HEK293 (cell line): Measurements from ENCODE around the gene SPINT2.
A peak's percentile ranks its signal among the peaks of the same experiment; 100 is the strongest.

Experiments
- EGR2 ChIP-seq: fragments of 450-650 bp; formaldehyde crosslinking; IDR thresholded peaks from 2 replicates; pipeline ENCODE4 v1.5.1; 2016; ENCODE audit warnings: low read depth, missing biosample characterization, missing genetic modification characterization
- GLI2 ChIP-seq: fragments of 450-650 bp; formaldehyde crosslinking; IDR thresholded peaks from 2 replicates; pipeline ENCODE4; 2017; ENCODE audit warnings: missing biosample characterization, missing genetic modification characterization, low read depth, borderline replicate concordance
- GLIS2 ChIP-seq: fragments of 450-650 bp; formaldehyde crosslinking; IDR thresholded peaks from 2 replicates; pipeline ENCODE4 v1.5.1; 2016; ENCODE audit warnings: missing biosample characterization, missing genetic modification characterization
- KLF1 ChIP-seq: fragments of 450-650 bp; formaldehyde crosslinking; IDR thresholded peaks from 2 replicates; pipeline ENCODE4 v1.5.1; 2016; ENCODE audit warnings: missing biosample characterization, missing genetic modification characterization
- KLF8 ChIP-seq: fragments of 450-650 bp; formaldehyde crosslinking; IDR thresholded peaks from 2 replicates; pipeline ENCODE4 v1.5.1; 2016; ENCODE audit warnings: missing biosample characterization, missing genetic modification characterization
- KLF9 ChIP-seq: fragments of 450-650 bp; formaldehyde crosslinking; IDR thresholded peaks from 2 replicates; pipeline ENCODE4 v1.5.1; 2016; ENCODE audit warnings: missing biosample characterization, missing genetic modification characterization, low read depth
- PRDM1 ChIP-seq: fragments of 450-650 bp; formaldehyde crosslinking; IDR thresholded peaks from 2 replicates; pipeline ENCODE4; 2016; ENCODE audit warnings: missing biosample characterization, missing genetic modification characterization
- SP7 ChIP-seq: fragments of 450-650 bp; formaldehyde crosslinking; IDR thresholded peaks from 2 replicates; pipeline ENCODE4 v1.5.1; 2016; ENCODE audit warnings: missing biosample characterization, missing genetic modification characterization
- WT1 ChIP-seq: fragments of 450-650 bp; formaldehyde crosslinking; IDR thresholded peaks from 2 replicates; pipeline ENCODE4 v1.5.1; 2016; ENCODE audit warnings: missing biosample characterization, missing genetic modification characterization
- ZBTB8A ChIP-seq: fragments of 450-650 bp; formaldehyde crosslinking; IDR thresholded peaks from 2 replicates; pipeline ENCODE4 v1.5.1; 2016; ENCODE audit warnings: missing biosample characterization, missing genetic modification characterization
- ZEB2 ChIP-seq: fragments of 450-650 bp; formaldehyde crosslinking; IDR thresholded peaks from 2 replicates; pipeline ENCODE4 v1.5.1; 2016; ENCODE audit warnings: missing biosample characterization, missing genetic modification characterization
- ZFHX2 ChIP-seq: fragments of 450-650 bp; formaldehyde crosslinking; conservative IDR thresholded peaks from 2 replicates; pipeline ENCODE4 v1.5.1; 2016; ENCODE audit warnings: missing biosample characterization, missing genetic modification characterization
- ZNF146 ChIP-seq: fragments of 450-650 bp; formaldehyde crosslinking; IDR thresholded peaks from 2 replicates; pipeline ENCODE4 v1.5.1; 2016; ENCODE audit warnings: missing biosample characterization, missing genetic modification characterization
- ZNF169 ChIP-seq: fragments of 450-650 bp; formaldehyde crosslinking; IDR thresholded peaks from 2 replicates; pipeline ENCODE4 v1.5.1; 2016; ENCODE audit warnings: missing biosample characterization, missing genetic modification characterization
- ZNF174 ChIP-seq: fragments of 450-650 bp; formaldehyde crosslinking; IDR thresholded peaks from 2 replicates; pipeline ENCODE4 v1.5.0; 2017; ENCODE audit warnings: missing biosample characterization, mild to moderate bottlenecking, missing genetic modification characterization
- ZNF239 ChIP-seq: fragments of 450-650 bp; formaldehyde crosslinking; IDR thresholded peaks from 2 replicates; pipeline ENCODE4 v1.5.1; 2016; ENCODE audit warnings: missing biosample characterization, missing genetic modification characterization
- ZNF366 ChIP-seq: fragments of 450-650 bp; formaldehyde crosslinking; conservative IDR thresholded peaks from 2 replicates; pipeline ENCODE4 v1.5.1; 2016; ENCODE audit warnings: missing biosample characterization, missing genetic modification characterization
- ZNF391 ChIP-seq: fragments of 450-650 bp; formaldehyde crosslinking; IDR thresholded peaks from 2 replicates; pipeline ENCODE4 v1.5.1; 2016; ENCODE audit warnings: low read depth, missing biosample characterization, missing genetic modification characterization, borderline replicate concordance
- ZNF501 ChIP-seq: fragments of 450-650 bp; formaldehyde crosslinking; IDR thresholded peaks from 2 replicates; pipeline ENCODE4 v1.5.1; 2016; ENCODE audit warnings: missing biosample characterization, missing genetic modification characterization
- ZNF623 ChIP-seq: fragments of 450-650 bp; formaldehyde crosslinking; IDR thresholded peaks from 2 replicates; pipeline ENCODE4 v1.5.1; 2016; ENCODE audit warnings: missing biosample characterization, missing genetic modification characterization
- ZNF658 ChIP-seq: fragments of 450-650 bp; formaldehyde crosslinking; IDR thresholded peaks from 2 replicates; pipeline ENCODE4; 2016; ENCODE audit warnings: missing biosample characterization, missing genetic modification characterization
- ZNF664 ChIP-seq: fragments of 450-650 bp; formaldehyde crosslinking; IDR thresholded peaks from 2 replicates; pipeline ENCODE4 v1.5.1; 2016; ENCODE audit warnings: missing biosample characterization, missing genetic modification characterization
- ZNF677 ChIP-seq: fragments of 450-650 bp; IDR thresholded peaks from 2 replicates; pipeline ENCODE4 v1.5.0; 2018; ENCODE audit warnings: missing biosample characterization, mild to moderate bottlenecking, missing genetic modification characterization, moderate library complexity
- ZNF701 ChIP-seq: fragments of 450-650 bp; formaldehyde crosslinking; IDR thresholded peaks from 2 replicates; pipeline ENCODE4 v1.5.1; 2016; ENCODE audit warnings: missing biosample characterization, missing genetic modification characterization
- ZSCAN23 ChIP-seq: fragments of 450-650 bp; formaldehyde crosslinking; IDR thresholded peaks from 2 replicates; pipeline ENCODE4 v1.5.1; 2016; ENCODE audit warnings: missing biosample characterization, missing genetic modification characterization
- TF ChIP-seq, protein P1 (sequence below): fragments of 450-650 bp; formaldehyde crosslinking; IDR thresholded peaks from 2 replicates; pipeline ENCODE4 v1.5.1; 2016; ENCODE audit warnings: missing biosample characterization, missing genetic modification characterization
- TF ChIP-seq, protein P2 (sequence below): fragments of 450-650 bp; formaldehyde crosslinking; IDR thresholded peaks from 2 replicates; pipeline ENCODE4 v1.5.1; 2016; ENCODE audit warnings: missing biosample characterization, missing genetic modification characterization
- TF ChIP-seq, protein P3 (sequence below): fragments of 450-650 bp; formaldehyde crosslinking; IDR thresholded peaks from 2 replicates; pipeline ENCODE4 v1.5.0; 2017; ENCODE audit warnings: missing biosample characterization, missing genetic modification characterization, borderline replicate concordance
- TF ChIP-seq, protein P4 (sequence below): IDR thresholded peaks from 2 replicates; pipeline ENCODE4 v1.6.1; 2011; ENCODE audit warnings: mild to moderate bottlenecking, low read depth, low read length, borderline replicate concordance
- TF ChIP-seq, protein P5 (sequence below): fragments of 450-650 bp; formaldehyde crosslinking; conservative IDR thresholded peaks from 2 replicates; pipeline ENCODE4 v1.5.1; 2016; ENCODE audit warnings: low read depth, missing biosample characterization, missing genetic modification characterization

SPINT2 gene

DNA sequence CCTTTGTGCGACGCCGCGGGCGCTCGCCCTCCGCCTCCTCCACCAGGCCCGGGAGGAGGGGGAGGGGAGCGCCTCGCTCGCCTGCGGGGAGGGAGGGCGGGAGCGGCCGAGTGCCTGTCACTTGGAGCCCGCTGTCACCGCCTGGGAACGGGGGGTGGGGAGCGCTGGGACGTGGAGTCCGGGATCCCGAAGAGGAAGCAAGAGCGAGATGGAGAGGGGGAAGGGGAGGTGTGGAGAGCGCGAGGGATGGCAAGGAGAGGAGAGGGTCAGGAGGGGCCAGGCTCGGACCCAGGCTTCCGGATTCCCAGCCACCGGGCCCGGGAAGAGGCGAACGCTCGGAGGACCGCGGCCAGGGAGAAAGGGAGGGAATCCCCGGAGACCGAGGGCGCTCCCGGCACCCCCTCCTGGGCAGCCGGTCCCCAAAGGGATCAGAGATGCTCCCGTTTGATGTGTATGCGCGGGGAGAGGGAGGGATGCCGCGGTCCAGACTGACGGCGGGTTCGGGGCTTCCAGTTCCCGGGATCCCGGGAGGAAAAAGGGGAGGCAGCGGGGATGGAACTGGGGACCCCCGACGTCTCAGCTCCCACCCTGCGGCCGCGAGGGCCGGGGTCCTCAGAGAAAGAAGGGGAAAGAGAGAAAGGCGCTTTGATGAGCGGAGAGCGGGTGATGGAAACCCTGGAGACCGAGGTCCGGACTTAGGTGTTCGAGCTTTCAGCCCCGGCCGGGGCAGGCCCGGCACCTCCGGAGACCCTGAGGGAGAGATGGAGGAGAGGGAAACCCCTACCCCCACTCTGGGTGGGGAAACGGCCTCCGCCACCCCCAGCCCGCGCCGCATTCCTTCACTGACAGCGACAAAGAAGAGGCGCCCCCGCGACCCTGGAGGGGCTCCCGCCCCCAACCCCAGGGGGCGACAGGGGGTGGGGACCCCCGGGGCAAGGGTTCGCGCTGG is 35.6 kb upstream of the SPINT2 start (continued):
- TF ChIP-seq PRDM1 (tag by site-specific recombination) (0 out of 2 replicates have a peak, but pooled peaks have one; percentile 18), EGR2 (tag by site-specific recombination) (peak; percentile 58), ZSCAN23 (tag by site-specific recombination) (peak; percentile 47; the same call in 1 of the 2 replicates), ZNF366 (tag by site-specific recombination) (peak; percentile 92), ZNF664 (tag by site-specific recombination) (no peak), ZEB2 (peak; percentile 78), ZNF501 (tag by site-specific recombination) (peak; percentile 84), ZNF391 (tag by site-specific recombination) (0 out of 2 replicates have a peak, but pooled peaks have one; percentile 10), ZNF701 (tag by site-specific recombination) (0 out of 2 replicates have a peak, but pooled peaks have one; percentile 26), ZNF658 (tag by site-specific recombination) (no peak), KLF1 (tag by site-specific recombination) (peak; percentile 75), GLIS2 (tag by site-specific recombination) (peak; percentile 71), SP7 (tag by site-specific recombination) (peak; percentile 64), ZNF174 (tag by site-specific recombination) (no peak), ZNF146 (0 out of 2 replicates have a peak, but pooled peaks have one; percentile 24), KLF9 (tag by site-specific recombination) (peak; percentile 48; the same call in 1 of the 2 replicates), ZNF169 (tag by site-specific recombination) (no peak; the same call in 1 of the 2 replicates), KLF8 (tag by site-specific recombination) (peak; percentile 72), ZBTB8A (peak; percentile 74), ZFHX2 (tag by site-specific recombination) (peak; percentile 60), ZNF677 (tag by site-specific recombination) (no peak), ZNF623 (peak; percentile 23; the same call in 1 of the 2 replicates), GLI2 (tag by site-specific recombination) (no peak), WT1 (tag by site-specific recombination) (peak; percentile 83), ZNF239 (tag by site-specific recombination) (no peak)
- TF ChIP-seq, protein P1, sequence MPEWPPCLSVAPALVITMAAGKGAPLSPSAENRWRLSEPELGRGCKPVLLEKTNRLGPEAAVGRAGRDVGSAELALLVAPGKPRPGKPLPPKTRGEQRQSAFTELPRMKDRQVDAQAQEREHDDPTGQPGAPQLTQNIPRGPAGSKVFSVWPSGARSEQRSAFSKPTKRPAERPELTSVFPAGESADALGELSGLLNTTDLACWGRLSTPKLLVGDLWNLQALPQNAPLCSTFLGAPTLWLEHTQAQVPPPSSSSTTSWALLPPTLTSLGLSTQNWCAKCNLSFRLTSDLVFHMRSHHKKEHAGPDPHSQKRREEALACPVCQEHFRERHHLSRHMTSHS (tag by site-specific recombination) = no peak
- TF ChIP-seq, protein P2, sequence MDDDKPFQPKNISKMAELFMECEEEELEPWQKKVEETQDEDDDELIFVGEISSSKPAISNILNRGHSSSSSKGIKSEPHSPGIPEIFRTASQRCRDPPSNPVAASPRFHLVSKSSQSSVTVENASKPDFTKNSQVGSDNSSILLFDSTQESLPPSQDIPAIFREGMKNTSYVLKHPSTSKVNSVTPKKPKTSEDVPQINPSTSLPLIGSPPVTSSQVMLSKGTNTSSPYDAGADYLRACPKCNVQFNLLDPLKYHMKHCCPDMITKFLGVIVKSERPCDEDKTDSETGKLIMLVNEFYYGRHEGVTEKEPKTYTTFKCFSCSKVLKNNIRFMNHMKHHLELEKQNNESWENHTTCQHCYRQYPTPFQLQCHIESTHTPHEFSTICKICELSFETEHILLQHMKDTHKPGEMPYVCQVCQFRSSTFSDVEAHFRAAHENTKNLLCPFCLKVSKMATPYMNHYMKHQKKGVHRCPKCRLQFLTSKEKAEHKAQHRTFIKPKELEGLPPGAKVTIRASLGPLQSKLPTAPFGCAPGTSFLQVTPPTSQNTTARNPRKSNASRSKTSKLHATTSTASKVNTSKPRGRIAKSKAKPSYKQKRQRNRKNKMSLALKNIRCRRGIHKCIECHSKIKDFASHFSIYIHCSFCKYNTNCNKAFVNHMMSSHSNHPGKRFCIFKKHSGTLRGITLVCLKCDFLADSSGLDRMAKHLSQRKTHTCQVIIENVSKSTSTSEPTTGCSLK (tag by site-specific recombination) = no peak
- TF ChIP-seq, protein P3, sequence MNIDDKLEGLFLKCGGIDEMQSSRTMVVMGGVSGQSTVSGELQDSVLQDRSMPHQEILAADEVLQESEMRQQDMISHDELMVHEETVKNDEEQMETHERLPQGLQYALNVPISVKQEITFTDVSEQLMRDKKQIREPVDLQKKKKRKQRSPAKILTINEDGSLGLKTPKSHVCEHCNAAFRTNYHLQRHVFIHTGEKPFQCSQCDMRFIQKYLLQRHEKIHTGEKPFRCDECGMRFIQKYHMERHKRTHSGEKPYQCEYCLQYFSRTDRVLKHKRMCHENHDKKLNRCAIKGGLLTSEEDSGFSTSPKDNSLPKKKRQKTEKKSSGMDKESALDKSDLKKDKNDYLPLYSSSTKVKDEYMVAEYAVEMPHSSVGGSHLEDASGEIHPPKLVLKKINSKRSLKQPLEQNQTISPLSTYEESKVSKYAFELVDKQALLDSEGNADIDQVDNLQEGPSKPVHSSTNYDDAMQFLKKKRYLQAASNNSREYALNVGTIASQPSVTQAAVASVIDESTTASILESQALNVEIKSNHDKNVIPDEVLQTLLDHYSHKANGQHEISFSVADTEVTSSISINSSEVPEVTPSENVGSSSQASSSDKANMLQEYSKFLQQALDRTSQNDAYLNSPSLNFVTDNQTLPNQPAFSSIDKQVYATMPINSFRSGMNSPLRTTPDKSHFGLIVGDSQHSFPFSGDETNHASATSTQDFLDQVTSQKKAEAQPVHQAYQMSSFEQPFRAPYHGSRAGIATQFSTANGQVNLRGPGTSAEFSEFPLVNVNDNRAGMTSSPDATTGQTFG (tag by site-specific recombination) = 0 out of 2 replicates have a peak, but pooled peaks have one; percentile 33
- TF ChIP-seq, protein P4, sequence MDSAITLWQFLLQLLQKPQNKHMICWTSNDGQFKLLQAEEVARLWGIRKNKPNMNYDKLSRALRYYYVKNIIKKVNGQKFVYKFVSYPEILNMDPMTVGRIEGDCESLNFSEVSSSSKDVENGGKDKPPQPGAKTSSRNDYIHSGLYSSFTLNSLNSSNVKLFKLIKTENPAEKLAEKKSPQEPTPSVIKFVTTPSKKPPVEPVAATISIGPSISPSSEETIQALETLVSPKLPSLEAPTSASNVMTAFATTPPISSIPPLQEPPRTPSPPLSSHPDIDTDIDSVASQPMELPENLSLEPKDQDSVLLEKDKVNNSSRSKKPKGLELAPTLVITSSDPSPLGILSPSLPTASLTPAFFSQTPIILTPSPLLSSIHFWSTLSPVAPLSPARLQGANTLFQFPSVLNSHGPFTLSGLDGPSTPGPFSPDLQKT = no peak
- TF ChIP-seq, protein P5, sequence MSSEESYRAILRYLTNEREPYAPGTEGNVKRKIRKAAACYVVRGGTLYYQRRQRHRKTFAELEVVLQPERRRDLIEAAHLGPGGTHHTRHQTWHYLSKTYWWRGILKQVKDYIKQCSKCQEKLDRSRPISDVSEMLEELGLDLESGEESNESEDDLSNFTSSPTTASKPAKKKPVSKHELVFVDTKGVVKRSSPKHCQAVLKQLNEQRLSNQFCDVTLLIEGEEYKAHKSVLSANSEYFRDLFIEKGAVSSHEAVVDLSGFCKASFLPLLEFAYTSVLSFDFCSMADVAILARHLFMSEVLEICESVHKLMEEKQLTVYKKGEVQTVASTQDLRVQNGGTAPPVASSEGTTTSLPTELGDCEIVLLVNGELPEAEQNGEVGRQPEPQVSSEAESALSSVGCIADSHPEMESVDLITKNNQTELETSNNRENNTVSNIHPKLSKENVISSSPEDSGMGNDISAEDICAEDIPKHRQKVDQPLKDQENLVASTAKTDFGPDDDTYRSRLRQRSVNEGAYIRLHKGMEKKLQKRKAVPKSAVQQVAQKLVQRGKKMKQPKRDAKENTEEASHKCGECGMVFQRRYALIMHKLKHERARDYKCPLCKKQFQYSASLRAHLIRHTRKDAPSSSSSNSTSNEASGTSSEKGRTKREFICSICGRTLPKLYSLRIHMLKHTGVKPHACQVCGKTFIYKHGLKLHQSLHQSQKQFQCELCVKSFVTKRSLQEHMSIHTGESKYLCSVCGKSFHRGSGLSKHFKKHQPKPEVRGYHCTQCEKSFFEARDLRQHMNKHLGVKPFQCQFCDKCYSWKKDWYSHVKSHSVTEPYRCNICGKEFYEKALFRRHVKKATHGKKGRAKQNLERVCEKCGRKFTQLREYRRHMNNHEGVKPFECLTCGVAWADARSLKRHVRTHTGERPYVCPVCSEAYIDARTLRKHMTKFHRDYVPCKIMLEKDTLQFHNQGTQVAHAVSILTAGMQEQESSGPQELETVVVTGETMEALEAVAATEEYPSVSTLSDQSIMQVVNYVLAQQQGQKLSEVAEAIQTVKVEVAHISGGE (tag by site-specific recombination) = 0 out of 2 replicates have a peak, but pooled peaks have one; percentile 9
